Stimulated activated CD4-positive, alpha-beta T cell treated with anti-CD3 and anti-CD28 coated beads, Interleukin-12 subunit alpha, Interleukin-12 subunit beta, amount 100 ng/mL, for 48 hours (primary cell): Measurements from ENCODE around the gene RELN.
"Not testable (repeated sequence)": the region's sequence is repeated elsewhere in the genome, so short reads cannot be mapped to it uniquely, and the experiment has no call there.

Experiments
- DNase-seq, 3 donors: peaks; one replicate each; pipeline ENCODE4 v3.0.0-alpha.2; 2020; ENCODE audit warnings: low read depth in 2 of 3, low spot score in 1 of 3

RELN gene

GRCh38 chr7:103989200-103989784 lies at the start of gene RELN:
Gene RELN, minus strand, starts transcription at chr7:103989658. Its CDS starts 302 bp downstream, at chr7:103989356.
- DNase-seq: no peak

GRCh38 chr7:104038136-104038535 lies 48.7 kb upstream of the RELN start:
- DNase-seq: no peak

- not testable (repeated sequence) for DNase-seq
Measured at GRCh38 chr7:104036889-104037288, 47.4 kb upstream of the RELN start.

GRCh38 chr7:104035351-104035750 lies 45.9 kb upstream of the RELN start:
- DNase-seq: no peak

- DNase-seq: no peak
Measured at GRCh38 chr7:104034679-104035078, 45.2 kb upstream of the RELN start.

- no peak for DNase-seq
Measured at GRCh38 chr7:104033837-104034236, 44.4 kb upstream of the RELN start.

GRCh38 chr7:104032486-104032885 lies 43.0 kb upstream of the RELN start:
- no peak for DNase-seq

- no peak for DNase-seq
Measured at GRCh38 chr7:104029765-104030164, 40.3 kb upstream of the RELN start.

GRCh38 chr7:104024632-104025031 lies 35.2 kb upstream of the RELN start:
- DNase-seq: no peak

GRCh38 chr7:104023100-104023499 lies 33.6 kb upstream of the RELN start:
- no peak for DNase-seq

- no peak for DNase-seq
Measured at GRCh38 chr7:104018425-104018824, 29.0 kb upstream of the RELN start.

GRCh38 chr7:104017001-104017400 lies 27.5 kb upstream of the RELN start:
- DNase-seq: no peak

GRCh38 chr7:104012835-104013234 lies 23.4 kb upstream of the RELN start:
- DNase-seq: no peak

- DNase-seq: no peak
Measured at GRCh38 chr7:104011829-104012228, 22.4 kb upstream of the RELN start.

GRCh38 chr7:104010052-104010909 lies 20.8 kb upstream of the RELN start:
- DNase-seq: no peak

- no peak for DNase-seq
Measured at GRCh38 chr7:104008107-104008506, 18.6 kb upstream of the RELN start.

- no peak for DNase-seq
Measured at GRCh38 chr7:104007614-104008013, 18.2 kb upstream of the RELN start.

GRCh38 chr7:104005197-104005596 lies 15.7 kb upstream of the RELN start:
- DNase-seq: no peak

- DNase-seq: no peak
Measured at GRCh38 chr7:103996639-103997038, 7.2 kb upstream of the RELN start.

- DNase-seq: no peak
Measured at GRCh38 chr7:103996017-103996551, 6.6 kb upstream of the RELN start.

- no peak for DNase-seq
Measured at GRCh38 chr7:103995554-103995953, 6.1 kb upstream of the RELN start.

- DNase-seq: no peak
Measured at GRCh38 chr7:103993551-103993950, 4.1 kb upstream of the RELN start.
